CD14-positive monocyte (primary cell): ENCODE results near the gene GDF9. TPM values are rescaled to one million over a fixed set of nuclear protein-coding genes. Genes with fewer than 3 reads are reported as not detected.

Experiments
- DNase-seq, 3 donors: peaks; one replicate each; pipeline ENCODE4 v3.0.0-alpha.2; 2011 to 2022
- H2AFZ ChIP-seq: 2 replicates; pipeline ENCODE4 v1.6.0; 2012; ENCODE audit warnings: mild to moderate bottlenecking, low read depth, low read length, inconsistent platforms; ENCODE audit not compliant: insufficient read depth, poor library complexity, severe bottlenecking
- H3K27ac ChIP-seq, 2 donors: 1 replicate in 1 of 2; 2 replicates in 1 of 2; pipeline ENCODE4 v1.5.1; 2012 to 2013; ENCODE audit warnings: low read length in 2 of 2, control low read depth in 1 of 2, inconsistent platforms in 1 of 2, low read depth in 1 of 2, mild to moderate bottlenecking in 1 of 2
- H3K27me3 ChIP-seq, 2 donors: one replicate each; pipeline versions ENCODE4 v1.6.0 to v1.6.1; 2011 to 2013; ENCODE audit warnings: low read length in 2 of 2; ENCODE audit not compliant: control insufficient read depth in 2 of 2, insufficient read depth in 2 of 2
- H3K36me3 ChIP-seq, 2 donors: replicated peaks in 1 of 2; 1 replicate in 1 of 2; 2 replicates in 1 of 2; pipeline versions ENCODE4 v1.5.1 to v1.6.1; 2012 to 2013; ENCODE audit warnings: low read length in 2 of 2, control low read depth in 1 of 2, inconsistent platforms in 1 of 2, mild to moderate bottlenecking in 1 of 2; ENCODE audit not compliant: insufficient read depth in 2 of 2, control insufficient read depth in 1 of 2
- H3K4me1 ChIP-seq, 2 donors: 1 replicate in 1 of 2; 2 replicates in 1 of 2; pipeline versions ENCODE4 v1.5.1 to v1.6.1; 2012 to 2013; ENCODE audit warnings: low read length in 2 of 2, control low read depth in 1 of 2, inconsistent platforms in 1 of 2, mild to moderate bottlenecking in 1 of 2, moderate library complexity in 1 of 2; ENCODE audit not compliant: insufficient read depth in 2 of 2, control insufficient read depth in 1 of 2
- H3K4me2 ChIP-seq: replicated peaks from 2 replicates; pipeline ENCODE3; 2012; ENCODE audit warnings: low read length, moderate library complexity, mild to moderate bottlenecking; ENCODE audit not compliant: poor library complexity, severe bottlenecking; ENCODE audit errors: extremely low read depth
- H3K4me3 ChIP-seq, 3 experiments: fragments of 200-600 bp in 1 of 3; sonication (generic) in 1 of 3; replicated peaks in 1 of 3; 1 replicate in 2 of 3; 2 replicates in 1 of 3; pipeline ENCODE4 v1.5.1; 2011 to 2013; ENCODE audit warnings: low read length in 3 of 3, mild to moderate bottlenecking in 3 of 3, control low read depth in 2 of 3, low read depth in 2 of 3, inconsistent platforms in 1 of 3, moderate library complexity in 1 of 3
- H3K79me2 ChIP-seq: 2 replicates; pipeline ENCODE4 v1.6.0; 2012; ENCODE audit warnings: mild to moderate bottlenecking, control low read depth, inconsistent platforms, low read length, moderate library complexity; ENCODE audit not compliant: insufficient read depth
- H3K9ac ChIP-seq: 2 replicates; pipeline ENCODE4 v1.6.0; 2017; ENCODE audit warnings: low read length, mild to moderate bottlenecking; ENCODE audit not compliant: insufficient read depth, poor library complexity, severe bottlenecking
- H3K9me3 ChIP-seq, 2 donors: replicated peaks in 1 of 2; 1 replicate in 1 of 2; 2 replicates in 1 of 2; pipeline versions ENCODE4 v1.5.1 to v1.6.1; 2012 to 2013; ENCODE audit warnings: low read length in 2 of 2, control low read depth in 1 of 2; ENCODE audit not compliant: control insufficient read depth in 1 of 2, insufficient read depth in 1 of 2
- H4K20me1 ChIP-seq: 2 replicates; pipeline ENCODE4 v1.6.0; 2012; ENCODE audit warnings: mild to moderate bottlenecking, low read length, control low read depth, moderate library complexity; ENCODE audit not compliant: insufficient read depth
- H3K27ac Mint-ChIP-seq, 7 donors: one replicate each; pipeline ENCODE4 v1.8.0; 2020; ENCODE audit warnings: mild to moderate bottlenecking in 7 of 7, mixed read lengths in 7 of 7, moderate library complexity in 6 of 7, inconsistent platforms in 2 of 7
- H3K27me3 Mint-ChIP-seq, 3 donors: one replicate each; pipeline ENCODE4 v1.8.0; 2021 to 2022; ENCODE audit warnings: low read depth in 3 of 3, mild to moderate bottlenecking in 3 of 3, mixed read lengths in 3 of 3, moderate library complexity in 3 of 3, inconsistent platforms in 1 of 3
- H3K36me3 Mint-ChIP-seq, 2 donors: one replicate each; pipeline ENCODE4 v1.8.0; 2020; ENCODE audit warnings: mixed read lengths in 2 of 2, inconsistent platforms in 1 of 2, mild to moderate bottlenecking in 1 of 2
- H3K4me1 Mint-ChIP-seq: one replicate; pipeline ENCODE4 v1.8.0; 2020; ENCODE audit warnings: mild to moderate bottlenecking, mixed read lengths
- H3K4me3 Mint-ChIP-seq, 2 donors: one replicate each; pipeline ENCODE4 v1.8.0; 2020; ENCODE audit warnings: mild to moderate bottlenecking in 2 of 2, mixed read lengths in 2 of 2, moderate library complexity in 1 of 2
- H3K9me3 Mint-ChIP-seq, 7 donors: one replicate each; pipeline ENCODE4 v1.8.0; 2020 to 2022; ENCODE audit warnings: mixed read lengths in 7 of 7, mild to moderate bottlenecking in 6 of 7, moderate library complexity in 6 of 7, inconsistent platforms in 2 of 7
- CTCF ChIP-seq: fragments of 200-600 bp; IDR thresholded peaks from one replicate; pipeline ENCODE4 v1.8.0; 2022; ENCODE audit warnings: antibody characterized with exemption, mild to moderate bottlenecking
- WGBS: methylation state at CpG from one replicate; pipeline ENCODE4 v1.1.5; 2013; ENCODE audit warnings: missing lambda C conversion rate; ENCODE audit not compliant: insufficient coverage; 5-methylcytosine and 5-hydroxymethylcytosine counted together
- intact Hi-C, 2 donors: fragments of 100-400 bp; cut with micrococcal nuclease; formaldehyde crosslinking; loops; one replicate each; pipeline versions ENCODE4 v1.15.0 to v1.15.1; 2023
- polyA plus RNA-seq, 3 donors: library from polyadenylated mRNA; depleted of rRNA in 1 of 3; unstranded in 2 of 3; stranded (reverse) in 1 of 3; fragments of 300-500 nt in 2 of 3; fragments of >200 nt in 1 of 3; fragmentation: Illumina TruSeq in 2 of 3; gene quantifications; 1 replicate in 2 of 3; 2 replicates in 1 of 3; pipeline ENCODE4 v1.2.3, GENCODE V29; 2012 to 2021

The GDF9 gene
- polyA plus RNA-seq, 3 donors, result 0.55 TPM; not detected in 2

GRCh38 chr5:132849347-132849746 is 16.9 kb downstream of the GDF9 start:
- Histone ChIP-seq H3K36me3 (no peaks in the 10 kb centered on the region), H3K79me2 (no peaks in the 10 kb centered on the region), H3K27ac (no peak overlapping the region), H3K27me3 (no peaks in the 10 kb centered on the region), H3K9ac (no peak overlapping the region), H4K20me1 (no peaks in the 10 kb centered on the region), H3K9me3 (no peaks in the 10 kb centered on the region), H3K4me3 (no peak overlapping the region), H2AFZ (no peak overlapping the region), H3K4me1 (no peaks in the 10 kb centered on the region), H3K4me2 (no peak overlapping the region)
- Mint-ChIP-seq H3K27me3 (peaks cover 2 to 4% (median 3%) of the 10 kb centered on the region in 3 donors), H3K9me3 (no peaks in the 10 kb centered on the region), H3K36me3 (no peaks in the 10 kb centered on the region), H3K4me3 (no peak overlapping the region), H3K4me1 (no peaks in the 10 kb centered on the region), H3K27ac (no peak overlapping the region)
- DNase-seq, result no peak
- intact Hi-C loops, result no loop called here
- WGBS, result 67% methylated on average over 1 of the region's 1 CpG
- no peak for TF ChIP-seq CTCF

GRCh38 chr5:132848270-132848669 is 18.0 kb downstream of the GDF9 start:
- intact Hi-C loops, result no loop called here
- Histone ChIP-seq H3K79me2 (no peaks in the 10 kb centered on the region), H4K20me1 (no peaks in the 10 kb centered on the region), H3K27me3 (no peaks in the 10 kb centered on the region), H3K4me2 (no peak overlapping the region), H3K9ac (no peak overlapping the region), H3K4me1 (no peaks in the 10 kb centered on the region), H3K4me3 (no peak overlapping the region), H3K36me3 (no peaks in the 10 kb centered on the region), H3K27ac (no peak overlapping the region), H3K9me3 (no peaks in the 10 kb centered on the region), H2AFZ (no peak overlapping the region)
- Mint-ChIP-seq H3K27me3 (peaks cover 2 to 4% (median 3%) of the 10 kb centered on the region in 3 donors), H3K36me3 (no peaks in the 10 kb centered on the region), H3K4me3 (no peak overlapping the region), H3K4me1 (no peaks in the 10 kb centered on the region), H3K9me3 (no peaks in the 10 kb centered on the region), H3K27ac (no peak overlapping the region)
- 100% methylated on average over 2 of the region's 8 CpGs for WGBS
- no peak for TF ChIP-seq CTCF
- no peak for DNase-seq
